ENCODE results near the gene MBNL3. TPM values are rescaled to one million over a fixed set of nuclear protein-coding genes. Genes with fewer than 3 reads are reported as not detected.

The MBNL3 gene, protein sequence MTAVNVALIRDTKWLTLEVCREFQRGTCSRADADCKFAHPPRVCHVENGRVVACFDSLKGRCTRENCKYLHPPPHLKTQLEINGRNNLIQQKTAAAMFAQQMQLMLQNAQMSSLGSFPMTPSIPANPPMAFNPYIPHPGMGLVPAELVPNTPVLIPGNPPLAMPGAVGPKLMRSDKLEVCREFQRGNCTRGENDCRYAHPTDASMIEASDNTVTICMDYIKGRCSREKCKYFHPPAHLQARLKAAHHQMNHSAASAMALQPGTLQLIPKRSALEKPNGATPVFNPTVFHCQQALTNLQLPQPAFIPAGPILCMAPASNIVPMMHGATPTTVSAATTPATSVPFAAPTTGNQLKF
- total RNA-seq: 31.1 TPM
- long read RNA-seq, partial matches to known transcripts: 0 of 9 reads
- long read RNA-seq, other reads (novel, unspliced or antisense): 9 of 9 reads

DNA sequence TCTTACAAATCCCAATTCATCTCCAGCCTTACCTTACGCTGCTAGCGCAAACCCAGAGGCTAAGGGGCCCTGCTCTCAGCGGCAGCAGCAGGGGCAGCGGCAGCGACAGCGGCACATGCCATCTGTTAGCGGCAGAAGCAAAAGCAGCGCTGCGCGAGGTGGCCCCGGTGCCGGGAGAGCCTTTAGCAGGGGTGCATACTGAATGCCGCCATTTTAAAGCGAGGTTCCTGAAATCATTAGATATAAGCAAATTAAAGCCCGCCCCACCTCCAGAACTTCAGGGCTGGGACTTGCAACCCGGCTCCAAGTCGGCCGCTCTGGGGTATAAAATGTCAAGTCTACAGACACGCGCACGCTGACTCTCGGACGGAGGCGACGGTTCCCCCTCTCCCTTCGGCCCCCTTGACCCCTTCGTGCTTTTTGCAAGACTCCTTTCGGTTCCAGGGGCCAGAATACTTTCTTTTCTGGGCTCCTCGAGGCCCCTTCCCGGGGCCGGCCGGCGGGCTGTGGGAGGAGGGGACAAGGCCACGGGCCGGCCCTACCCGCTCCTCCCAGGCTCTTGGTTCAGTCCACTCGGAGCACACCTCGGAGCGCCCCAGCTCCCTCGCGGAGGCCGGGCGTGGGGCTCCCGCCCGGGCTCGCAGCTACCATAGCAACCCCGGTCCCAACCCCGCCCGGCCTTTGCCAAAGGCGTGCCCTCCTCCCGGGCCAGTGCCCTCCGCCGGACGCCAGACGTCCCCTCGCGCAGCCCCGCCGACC is at the start of gene MBNL3:
MBNL3 (minus strand) TSS at position 220 of the 759 bp plus-strand sequence. CDS start 49,427 bp downstream, outside the sequence.
- intact Hi-C loops (cut with DNase I): no loop called here
- ATAC-seq (ENCODE audit: poor library complexity): peak; percentile 93
- DNase-seq: peak; percentile 75

DNA sequence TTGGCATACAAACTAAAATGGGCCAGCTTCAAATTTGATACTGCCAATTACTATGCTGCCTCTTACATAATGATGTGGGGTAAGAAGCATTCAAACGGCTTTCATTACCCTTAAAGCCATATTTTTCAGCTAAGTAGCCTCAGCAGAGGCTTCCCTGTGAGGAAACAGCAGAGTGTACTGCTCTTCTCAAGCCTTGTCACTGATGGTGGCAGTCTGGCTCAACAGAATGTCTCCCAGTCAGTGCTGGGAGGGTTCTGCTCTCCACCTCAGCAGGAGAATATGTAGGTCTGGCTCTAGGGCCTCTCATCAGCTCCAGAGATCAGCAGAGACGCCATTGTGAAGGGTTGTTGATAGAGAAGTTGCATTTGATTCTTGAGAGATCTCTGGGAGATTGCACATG is 44.6 kb upstream of the MBNL3 start:
- DNase-seq: no peak
- ATAC-seq (ENCODE audit: poor library complexity): no peak
- intact Hi-C loops (cut with DNase I): no loop called here

DNA sequence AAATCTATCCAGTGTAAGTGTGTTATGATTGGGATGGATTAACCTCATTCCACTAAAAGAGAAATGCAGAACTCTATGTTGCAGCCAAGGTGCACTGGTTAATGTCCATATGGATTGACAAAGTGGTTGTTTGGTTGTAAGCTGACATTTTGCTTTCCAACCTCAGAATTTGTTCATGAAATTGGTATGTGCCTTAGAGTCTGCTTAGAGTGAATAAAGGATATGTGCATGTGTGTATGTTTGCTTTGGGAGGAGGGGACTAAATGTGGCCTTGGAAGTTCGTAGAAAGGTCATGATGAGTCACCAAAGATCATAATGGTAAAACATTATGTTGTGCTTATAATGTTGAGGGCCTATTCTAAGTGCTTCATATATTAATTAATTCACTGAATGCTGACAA is 44.1 kb upstream of the MBNL3 start:
- no peak for ATAC-seq (ENCODE audit: poor library complexity)
- no peak for DNase-seq
- intact Hi-C loops (cut with DNase I): no loop called here

DNA sequence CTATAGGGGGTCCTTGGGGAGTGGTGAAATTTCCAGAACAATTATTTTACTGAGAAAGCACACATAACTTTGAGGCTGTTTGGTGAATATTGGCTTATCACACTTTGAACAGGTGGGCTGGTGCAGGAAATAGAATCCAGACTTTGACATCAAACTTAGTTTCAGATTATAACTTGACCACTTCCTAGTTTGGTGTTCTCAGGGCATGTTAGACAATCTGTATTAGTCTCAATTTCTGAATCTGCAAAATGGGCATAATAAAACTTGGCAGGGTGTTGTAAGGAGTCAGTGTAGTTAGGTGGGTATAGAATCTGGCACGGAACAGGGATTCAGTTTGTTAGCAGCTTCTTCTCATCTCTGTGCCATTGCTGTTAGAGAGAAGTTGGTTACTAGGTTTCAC is 43.3 kb upstream of the MBNL3 start:
- ATAC-seq (ENCODE audit: poor library complexity) (no peak), DNase-seq (no peak)
- intact Hi-C loops (cut with DNase I): no loop called here

DNA sequence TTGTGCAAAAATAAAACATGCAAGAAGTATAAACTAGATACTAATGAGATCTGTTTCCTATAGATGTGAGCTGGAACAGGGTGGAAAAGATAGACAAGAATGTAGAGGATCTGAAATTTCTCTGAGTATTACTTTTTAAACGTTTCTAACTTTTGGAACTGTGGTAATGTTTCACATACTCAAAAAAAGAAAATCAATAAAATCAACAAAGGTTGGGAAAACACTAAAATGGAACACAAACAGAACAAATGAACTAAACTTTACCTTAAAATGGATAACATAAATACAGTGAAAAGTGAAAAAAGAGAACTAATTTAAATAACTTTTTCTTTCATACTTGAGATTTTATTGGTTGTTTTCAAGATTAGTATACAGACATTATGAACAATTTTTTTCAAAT is 32.0 kb upstream of the MBNL3 start:
- intact Hi-C loops (cut with DNase I): no loop called here
- DNase-seq: no peak
- no peak for ATAC-seq (ENCODE audit: poor library complexity)

DNA sequence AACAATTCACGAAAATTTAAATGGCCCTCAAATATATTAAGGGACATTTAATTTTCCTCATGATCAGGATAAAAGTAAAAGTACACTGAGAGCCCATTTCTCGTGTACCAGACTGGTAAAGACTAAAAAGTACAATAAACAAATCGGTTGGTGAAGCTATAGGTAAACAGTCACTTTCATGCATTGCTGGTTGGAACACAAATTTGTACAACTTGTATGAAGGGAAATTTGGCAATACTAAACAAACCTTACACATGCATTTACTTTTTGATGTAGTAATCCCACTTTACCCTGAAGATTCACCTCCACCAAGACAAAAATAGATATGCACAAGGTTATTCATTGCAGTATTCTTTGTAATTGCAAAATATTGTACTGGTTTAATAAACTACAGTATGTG is 31.4 kb upstream of the MBNL3 start:
- no peak for DNase-seq
- intact Hi-C loops (cut with DNase I): no loop called here
- no peak for ATAC-seq (ENCODE audit: poor library complexity)

DNA sequence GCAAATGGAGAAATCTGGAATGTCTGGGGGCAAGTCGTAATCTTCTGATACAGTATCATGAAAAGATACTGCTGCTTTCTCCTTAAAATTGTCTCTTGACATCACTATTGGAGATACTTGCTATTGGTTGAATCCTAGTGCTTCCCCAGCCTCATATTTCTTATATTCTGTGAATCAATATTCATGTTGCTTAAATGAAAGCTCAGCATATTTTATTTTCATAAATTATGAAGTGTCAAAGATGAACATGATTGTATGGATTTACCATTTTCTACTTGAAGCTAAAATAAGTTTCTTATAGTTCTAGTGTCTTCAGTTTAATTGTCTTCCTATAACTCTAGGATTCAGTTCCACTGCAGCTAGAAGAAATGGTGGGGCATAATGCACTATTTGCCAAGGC is 29.6 kb upstream of the MBNL3 start:
- no peak for ATAC-seq (ENCODE audit: poor library complexity)
- intact Hi-C loops (cut with DNase I): no loop called here
- no peak for DNase-seq

DNA sequence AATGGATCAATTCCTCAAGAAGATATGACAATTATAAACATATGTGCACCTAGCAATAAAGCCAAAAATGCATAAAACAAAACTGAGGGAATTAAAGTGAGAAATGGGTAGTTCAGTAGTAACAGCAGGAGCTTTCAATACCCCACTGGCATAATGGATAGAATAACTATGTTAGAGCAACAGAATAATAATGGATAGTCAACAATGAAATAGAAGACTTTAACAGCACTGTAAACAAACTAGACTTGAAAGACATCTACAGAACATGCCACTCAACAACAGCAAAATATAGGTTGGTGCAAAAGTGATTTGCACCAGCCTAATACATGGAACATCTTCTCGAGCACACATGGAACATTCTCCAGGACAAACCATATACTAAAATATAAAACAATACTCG is 20.0 kb upstream of the MBNL3 start:
- DNase-seq: no peak
- intact Hi-C loops (cut with DNase I): no loop called here
- no peak for ATAC-seq (ENCODE audit: poor library complexity)

DNA sequence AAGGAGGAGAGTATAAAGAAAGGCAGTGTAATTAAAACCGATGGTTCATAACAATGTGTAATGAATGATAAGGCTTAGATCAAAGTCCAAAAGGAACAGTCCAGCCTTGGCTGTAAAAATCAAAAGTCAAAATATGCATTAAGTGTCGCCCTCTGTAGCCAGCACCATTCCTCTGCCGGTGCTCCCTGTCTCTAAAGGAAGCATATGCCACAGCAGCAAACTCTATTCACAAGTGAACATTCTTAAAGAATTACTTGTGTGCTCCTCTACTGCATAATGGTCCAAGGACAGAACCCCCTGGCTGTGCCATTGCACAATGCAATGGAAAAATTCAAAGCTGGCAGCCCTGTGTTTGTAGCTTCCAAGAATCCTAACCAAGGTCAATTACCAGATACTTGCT is 16.3 kb upstream of the MBNL3 start:
- no peak for DNase-seq
- intact Hi-C loops (cut with DNase I): no loop called here
- ATAC-seq (ENCODE audit: poor library complexity): no peak

DNA sequence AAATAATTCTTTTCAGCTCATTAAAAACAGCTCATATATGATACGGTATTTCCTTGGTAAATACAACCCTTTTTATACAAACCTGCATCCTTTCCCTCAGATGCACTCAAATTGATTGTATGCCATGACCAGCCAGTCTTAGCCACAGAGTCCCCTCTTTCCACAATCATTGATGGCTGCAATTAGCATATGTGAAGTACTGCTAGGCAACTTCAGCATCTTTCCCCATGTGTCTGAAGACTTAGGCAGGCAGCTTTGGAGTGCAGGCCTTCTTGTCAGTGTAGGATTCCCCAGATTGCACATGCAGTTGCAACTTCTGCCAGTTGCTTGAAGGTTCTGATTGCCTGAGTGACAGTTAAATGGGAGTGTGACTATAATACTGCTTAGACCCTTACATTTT is 15.6 kb upstream of the MBNL3 start:
- ATAC-seq (ENCODE audit: poor library complexity): no peak
- intact Hi-C loops (cut with DNase I): no loop called here
- no peak for DNase-seq

DNA sequence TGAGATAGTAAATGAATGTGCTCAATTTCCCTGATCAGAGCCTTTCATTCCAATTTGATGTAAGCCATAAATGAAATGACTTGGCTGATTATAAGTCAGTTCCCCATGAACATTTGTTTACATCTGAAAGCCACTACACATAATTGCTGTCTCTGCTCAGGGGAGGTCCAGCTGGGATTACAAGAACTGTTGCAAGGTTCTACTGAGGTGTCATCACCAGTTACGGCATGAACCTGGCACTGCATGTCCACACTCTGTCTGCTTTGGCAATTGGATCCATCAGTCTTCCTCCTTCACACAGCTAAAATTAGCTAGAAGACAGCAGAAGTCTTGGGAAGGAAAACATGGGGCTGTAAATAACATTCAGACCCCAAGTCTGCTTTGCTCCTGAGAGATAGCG is 12.8 kb upstream of the MBNL3 start:
- DNase-seq (no peak), ATAC-seq (ENCODE audit: poor library complexity) (no peak)
- intact Hi-C loops (cut with DNase I): no loop called here

DNA sequence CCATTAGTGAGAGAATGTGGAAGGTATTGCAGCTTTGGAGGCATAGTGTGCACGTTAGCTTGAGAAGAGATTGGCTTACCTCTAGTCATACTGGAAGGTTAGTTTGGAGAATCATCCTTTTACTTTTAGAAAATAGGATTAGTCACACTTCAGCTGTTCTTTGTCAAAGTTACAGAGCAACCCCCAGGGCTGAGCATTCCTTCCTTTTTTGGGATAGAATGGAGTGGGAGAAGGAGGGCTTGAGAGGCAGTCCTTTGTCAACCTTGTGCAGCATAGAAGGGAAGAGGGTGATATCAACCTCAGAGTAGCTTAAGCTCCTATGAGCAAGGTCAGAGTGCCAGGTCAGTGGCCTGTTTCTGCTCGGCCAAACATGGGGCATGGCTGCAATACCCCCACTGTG is 8.6 kb upstream of the MBNL3 start:
- ATAC-seq (ENCODE audit: poor library complexity) (no peak), DNase-seq (no peak)
- intact Hi-C loops (cut with DNase I): no loop called here

DNA sequence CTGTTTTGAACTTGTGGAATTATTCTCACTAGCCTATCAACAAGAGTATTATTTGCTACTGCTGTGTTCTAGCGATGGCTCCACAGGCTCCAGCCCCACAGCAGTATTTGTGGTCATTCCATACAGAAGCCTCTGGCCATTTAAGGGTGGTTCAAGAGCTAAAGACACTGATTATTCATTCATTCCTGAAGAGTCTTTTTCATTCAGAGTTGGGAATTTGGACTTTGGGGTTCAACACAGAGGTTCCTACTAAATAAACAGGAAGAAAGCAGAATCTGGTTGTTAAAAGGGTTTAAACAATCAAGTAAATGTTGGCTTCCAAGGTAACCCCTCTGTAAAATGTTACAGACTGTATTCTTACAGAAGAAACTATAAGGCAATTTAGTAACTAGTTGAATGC is 4.3 kb upstream of the MBNL3 start:
- intact Hi-C loops (cut with DNase I): no loop called here
- ATAC-seq (ENCODE audit: poor library complexity) (no peak), DNase-seq (no peak)

DNA sequence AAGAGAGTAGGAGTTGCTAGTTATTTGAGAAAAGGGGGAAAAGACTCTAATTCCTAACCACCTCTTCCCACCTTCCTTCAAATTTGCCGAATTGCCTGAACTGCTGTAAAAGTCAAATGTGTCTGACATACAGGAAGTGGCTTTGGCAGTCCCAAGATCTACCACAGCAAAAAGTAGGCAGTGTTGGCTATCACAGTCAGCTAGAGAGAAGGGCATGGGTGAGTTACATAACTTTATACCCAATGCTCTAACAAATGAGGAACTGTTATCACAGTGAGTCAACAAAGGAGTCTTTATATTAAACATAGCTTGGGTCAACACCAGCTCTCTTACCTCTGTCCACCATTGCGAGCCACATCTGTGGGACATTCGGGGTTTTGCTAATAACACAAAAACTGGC is 2.4 kb upstream of the MBNL3 start:
- intact Hi-C loops (cut with DNase I): no loop called here
- ATAC-seq (ENCODE audit: poor library complexity): no peak
- no peak for DNase-seq

DNA sequence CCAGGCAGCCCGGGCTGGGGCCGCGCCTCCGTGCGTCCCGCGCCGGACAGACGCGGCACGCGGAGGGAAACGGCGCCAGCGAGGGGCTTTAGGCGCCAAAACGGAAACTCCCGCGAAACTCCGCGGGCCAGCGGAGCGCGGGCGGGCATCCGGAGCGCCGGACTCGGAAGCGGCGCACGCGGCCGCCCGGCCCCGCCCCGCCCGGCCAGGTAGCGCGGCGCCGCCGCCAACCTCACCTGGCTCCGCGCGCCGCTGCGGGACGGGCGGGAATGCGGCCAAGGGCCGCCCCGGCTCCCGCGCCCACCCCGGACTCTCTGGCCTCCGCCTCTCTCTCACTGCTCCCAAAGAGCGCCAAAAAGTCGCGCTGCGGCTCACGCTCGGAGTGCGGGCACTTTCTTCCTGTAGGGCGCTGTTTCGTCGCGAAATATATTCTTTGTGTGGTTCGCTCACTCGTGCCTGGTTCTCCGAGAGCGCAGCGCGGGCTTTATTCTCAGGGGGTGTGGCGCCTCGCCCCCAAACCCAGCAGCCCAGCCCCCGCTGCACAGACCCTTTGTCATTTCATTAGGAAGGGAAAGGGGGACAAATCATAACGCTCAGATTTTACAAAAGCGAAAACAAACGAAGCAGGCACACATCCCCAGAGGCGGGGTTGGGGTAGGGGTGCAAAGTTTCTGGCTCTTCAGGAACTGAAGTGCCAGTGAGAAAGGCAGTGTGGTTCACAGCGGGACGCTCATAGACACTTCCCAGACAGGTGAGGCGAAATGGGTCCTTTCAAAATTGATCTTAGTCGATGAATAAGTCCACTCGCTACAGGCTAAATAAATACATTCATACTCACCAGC is 961 bp upstream of the MBNL3 start:
- DNase-seq (peak; percentile 48), ATAC-seq (ENCODE audit: poor library complexity) (peak; percentile 38)
- intact Hi-C loops (cut with DNase I): no loop called here

DNA sequence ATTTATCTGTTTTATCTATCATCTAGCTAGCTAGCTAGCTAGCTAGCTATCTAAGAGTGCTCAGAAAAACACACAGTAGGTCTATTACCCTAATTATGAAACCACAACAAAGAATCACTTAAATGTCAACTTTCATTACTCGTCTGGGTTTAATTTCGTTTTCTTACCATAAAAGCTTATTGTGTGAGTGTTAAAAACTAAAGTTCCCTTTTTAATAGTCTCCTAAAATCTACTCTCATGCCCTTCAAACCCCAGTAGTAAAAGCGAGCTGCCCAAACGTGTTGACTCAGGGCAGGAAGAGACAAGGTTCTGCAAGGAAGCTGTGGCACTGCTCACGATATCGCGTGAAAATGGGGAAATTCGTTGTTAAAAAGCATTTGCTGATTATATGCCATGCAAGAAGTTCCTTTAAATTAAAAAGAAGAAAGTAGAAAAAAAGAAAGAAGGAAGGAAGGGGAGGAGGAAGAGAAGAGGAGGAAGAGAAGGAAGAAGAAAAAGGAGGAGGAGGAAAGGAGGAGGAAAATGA is 595 bp downstream of the MBNL3 start:
- DNase-seq (no peak), ATAC-seq (ENCODE audit: poor library complexity) (peak; percentile 50)
- intact Hi-C loops (cut with DNase I): no loop called here

DNA sequence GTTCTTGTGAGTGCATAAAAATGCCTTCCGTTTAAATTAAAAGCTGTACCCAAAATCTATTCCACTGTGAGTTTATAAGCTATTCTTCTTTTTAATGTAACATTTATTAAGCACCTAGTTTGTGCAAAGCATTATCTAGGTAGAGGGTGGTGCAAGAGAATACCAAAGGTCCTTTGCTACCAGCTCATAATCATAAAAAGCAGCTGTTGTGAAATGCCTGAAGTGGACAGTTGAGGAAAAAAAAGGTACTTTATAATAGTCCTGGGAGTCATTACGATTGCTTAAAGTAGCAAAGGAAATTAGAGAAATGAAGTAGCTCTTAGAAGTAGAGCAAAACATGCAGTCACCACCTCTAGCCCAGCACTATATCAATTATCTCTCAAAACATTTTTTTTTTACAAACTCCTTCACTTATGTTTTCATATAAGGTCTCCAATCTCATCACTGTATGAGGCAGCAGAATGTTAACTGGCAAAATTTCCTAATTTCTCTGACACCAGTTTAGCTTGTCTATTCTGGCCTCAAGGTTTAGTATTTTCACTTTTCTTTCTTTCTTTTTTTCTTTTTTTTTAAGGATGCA is 2.1 kb downstream of the MBNL3 start:
- ATAC-seq (ENCODE audit: poor library complexity) (no peak), DNase-seq (no peak)
- intact Hi-C loops (cut with DNase I): no loop called here

DNA sequence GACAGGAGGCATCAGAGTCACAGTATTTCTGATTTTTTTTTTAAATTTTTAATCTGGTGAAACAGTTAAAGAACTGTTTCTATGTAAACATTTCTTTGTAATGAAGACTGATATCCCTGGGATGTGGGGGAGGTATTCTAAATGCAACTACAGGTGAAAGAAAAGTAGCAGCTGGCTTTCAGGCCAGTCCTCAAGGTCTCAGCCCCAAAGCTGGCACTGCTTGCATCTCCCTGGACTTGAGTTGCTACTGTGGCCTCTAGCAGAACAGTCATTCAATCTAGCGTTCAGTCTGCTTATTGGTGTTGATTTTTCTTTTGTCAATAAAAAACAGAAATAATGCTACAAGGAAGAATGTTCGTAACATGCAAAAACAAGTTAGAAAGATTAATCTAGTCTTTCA is 4.9 kb downstream of the MBNL3 start:
- no peak for ATAC-seq (ENCODE audit: poor library complexity)
- no peak for DNase-seq
- intact Hi-C loops (cut with DNase I): no loop called here

DNA sequence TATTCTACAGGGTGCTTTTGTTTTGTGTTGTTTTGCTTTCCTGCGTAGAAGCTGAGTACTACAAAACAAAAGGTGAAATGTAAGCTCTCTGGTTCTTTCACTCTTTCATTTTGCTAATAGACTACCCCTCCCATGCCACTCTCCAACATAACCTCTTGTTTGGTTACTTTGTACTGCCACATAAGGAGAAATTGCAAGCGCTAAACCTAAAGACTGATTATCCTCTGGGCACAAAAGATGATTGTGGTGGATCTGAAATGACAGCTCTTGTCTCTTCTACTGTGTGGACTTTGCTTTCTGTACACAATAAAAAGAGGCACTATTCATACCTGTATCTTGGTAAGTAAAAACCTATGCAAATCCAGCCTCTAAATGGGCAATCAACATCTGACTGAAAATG is 5.3 kb downstream of the MBNL3 start:
- no peak for DNase-seq
- intact Hi-C loops (cut with DNase I): no loop called here
- ATAC-seq (ENCODE audit: poor library complexity): no peak
